ENCODE data around the gene ANKRD55. TPM values are rescaled to one million over a fixed set of nuclear protein-coding genes. Genes with fewer than 3 reads are reported as not detected.

The ANKRD55 gene
- total and polyA plus RNA-seq, 9 of the 15 experiments (the other 6 are each of a cell fraction or from before 2014, with no cell fraction given) = 3.4 to 10.6 (median 6.5) TPM

DNA sequence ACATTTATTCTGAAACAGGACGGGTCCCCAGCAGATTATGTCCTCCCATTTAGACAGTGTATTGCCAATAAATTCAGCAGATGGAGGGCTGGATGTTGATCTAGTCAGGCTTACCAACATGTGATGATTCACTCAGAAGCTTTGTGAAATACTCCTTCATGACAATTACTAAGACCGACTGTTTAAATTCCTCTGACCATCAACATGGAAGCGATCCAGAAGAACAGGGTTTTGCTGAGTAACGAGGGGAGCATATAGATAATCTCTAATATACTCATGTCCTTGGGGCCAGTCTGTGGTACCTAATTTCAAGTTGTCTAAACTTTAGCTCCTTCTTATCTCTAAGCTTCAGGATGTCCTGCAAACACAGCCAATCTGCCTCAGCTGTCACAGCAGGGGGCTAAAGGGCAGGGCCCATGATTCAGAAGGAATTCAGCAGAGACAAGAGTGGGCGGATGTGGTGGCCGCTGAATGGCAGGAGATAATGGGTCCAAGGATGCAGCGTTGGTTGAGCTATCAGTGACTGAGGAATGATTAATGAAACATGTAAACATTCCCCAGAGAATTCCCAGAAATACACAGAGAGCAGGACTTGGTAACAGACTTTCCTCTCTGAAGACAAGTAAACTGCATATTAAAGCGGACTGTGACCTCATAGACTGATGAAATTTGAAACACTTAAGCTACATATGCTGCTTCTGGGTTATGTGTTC, 109.4 kb downstream of the ANKRD55 start (continued):
- TF ChIP-seq, protein P1, sequence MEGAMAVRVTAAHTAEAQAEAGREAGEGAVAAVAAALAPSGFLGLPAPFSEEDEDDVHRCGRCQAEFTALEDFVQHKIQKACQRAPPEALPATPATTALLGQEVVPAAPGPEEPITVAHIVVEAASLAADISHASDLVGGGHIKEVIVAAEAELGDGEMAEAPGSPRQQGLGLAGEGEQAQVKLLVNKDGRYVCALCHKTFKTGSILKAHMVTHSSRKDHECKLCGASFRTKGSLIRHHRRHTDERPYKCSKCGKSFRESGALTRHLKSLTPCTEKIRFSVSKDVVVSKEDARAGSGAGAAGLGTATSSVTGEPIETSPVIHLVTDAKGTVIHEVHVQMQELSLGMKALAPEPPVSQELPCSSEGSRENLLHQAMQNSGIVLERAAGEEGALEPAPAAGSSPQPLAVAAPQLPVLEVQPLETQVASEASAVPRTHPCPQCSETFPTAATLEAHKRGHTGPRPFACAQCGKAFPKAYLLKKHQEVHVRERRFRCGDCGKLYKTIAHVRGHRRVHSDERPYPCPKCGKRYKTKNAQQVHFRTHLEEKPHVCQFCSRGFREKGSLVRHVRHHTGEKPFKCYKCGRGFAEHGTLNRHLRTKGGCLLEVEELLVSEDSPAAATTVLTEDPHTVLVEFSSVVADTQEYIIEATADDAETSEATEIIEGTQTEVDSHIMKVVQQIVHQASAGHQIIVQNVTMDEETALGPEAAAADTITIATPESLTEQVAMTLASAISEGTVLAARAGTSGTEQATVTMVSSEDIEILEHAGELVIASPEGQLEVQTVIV (CRISPR knock-in tag; IDR thresholded peaks at IDR 0.05; ENCODE audit: borderline replicate concordance) = no peak
- TF ChIP-seq PHB2 (IDR thresholded peaks at IDR 0.05; ENCODE audit: low read depth) = peak; percentile 97
- TF ChIP-seq, protein P2, sequence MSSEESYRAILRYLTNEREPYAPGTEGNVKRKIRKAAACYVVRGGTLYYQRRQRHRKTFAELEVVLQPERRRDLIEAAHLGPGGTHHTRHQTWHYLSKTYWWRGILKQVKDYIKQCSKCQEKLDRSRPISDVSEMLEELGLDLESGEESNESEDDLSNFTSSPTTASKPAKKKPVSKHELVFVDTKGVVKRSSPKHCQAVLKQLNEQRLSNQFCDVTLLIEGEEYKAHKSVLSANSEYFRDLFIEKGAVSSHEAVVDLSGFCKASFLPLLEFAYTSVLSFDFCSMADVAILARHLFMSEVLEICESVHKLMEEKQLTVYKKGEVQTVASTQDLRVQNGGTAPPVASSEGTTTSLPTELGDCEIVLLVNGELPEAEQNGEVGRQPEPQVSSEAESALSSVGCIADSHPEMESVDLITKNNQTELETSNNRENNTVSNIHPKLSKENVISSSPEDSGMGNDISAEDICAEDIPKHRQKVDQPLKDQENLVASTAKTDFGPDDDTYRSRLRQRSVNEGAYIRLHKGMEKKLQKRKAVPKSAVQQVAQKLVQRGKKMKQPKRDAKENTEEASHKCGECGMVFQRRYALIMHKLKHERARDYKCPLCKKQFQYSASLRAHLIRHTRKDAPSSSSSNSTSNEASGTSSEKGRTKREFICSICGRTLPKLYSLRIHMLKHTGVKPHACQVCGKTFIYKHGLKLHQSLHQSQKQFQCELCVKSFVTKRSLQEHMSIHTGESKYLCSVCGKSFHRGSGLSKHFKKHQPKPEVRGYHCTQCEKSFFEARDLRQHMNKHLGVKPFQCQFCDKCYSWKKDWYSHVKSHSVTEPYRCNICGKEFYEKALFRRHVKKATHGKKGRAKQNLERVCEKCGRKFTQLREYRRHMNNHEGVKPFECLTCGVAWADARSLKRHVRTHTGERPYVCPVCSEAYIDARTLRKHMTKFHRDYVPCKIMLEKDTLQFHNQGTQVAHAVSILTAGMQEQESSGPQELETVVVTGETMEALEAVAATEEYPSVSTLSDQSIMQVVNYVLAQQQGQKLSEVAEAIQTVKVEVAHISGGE (CRISPR knock-in tag; IDR thresholded peaks at IDR 0.05) = peak in 1 of 3 experiments; percentile 89; a peak in 2 of 6 replicates
- no peak for TF ChIP-seq ZNF717 (CRISPR knock-in tag; IDR thresholded peaks at IDR 0.05)
- peak; percentile 94; the same call in 1 of the 2 replicates for TF ChIP-seq ZNF644 (tag; IDR thresholded peaks at IDR 0.05; ENCODE audit: low read depth)
- TF ChIP-seq KLF1 (tag; IDR thresholded peaks at IDR 0.05) = peak; percentile 95
- TF ChIP-seq PHB (CRISPR knock-in tag; IDR thresholded peaks at IDR 0.05) = no peak
- TF ChIP-seq TCFL5 (CRISPR knock-in tag; conservative IDR thresholded peaks at IDR 0.05) = peak; percentile 76; the same call in 1 of the 2 replicates
- TF ChIP-seq ZNF143 (CRISPR knock-in tag; IDR thresholded peaks at IDR 0.05) = no peak
- TF ChIP-seq, protein P3, sequence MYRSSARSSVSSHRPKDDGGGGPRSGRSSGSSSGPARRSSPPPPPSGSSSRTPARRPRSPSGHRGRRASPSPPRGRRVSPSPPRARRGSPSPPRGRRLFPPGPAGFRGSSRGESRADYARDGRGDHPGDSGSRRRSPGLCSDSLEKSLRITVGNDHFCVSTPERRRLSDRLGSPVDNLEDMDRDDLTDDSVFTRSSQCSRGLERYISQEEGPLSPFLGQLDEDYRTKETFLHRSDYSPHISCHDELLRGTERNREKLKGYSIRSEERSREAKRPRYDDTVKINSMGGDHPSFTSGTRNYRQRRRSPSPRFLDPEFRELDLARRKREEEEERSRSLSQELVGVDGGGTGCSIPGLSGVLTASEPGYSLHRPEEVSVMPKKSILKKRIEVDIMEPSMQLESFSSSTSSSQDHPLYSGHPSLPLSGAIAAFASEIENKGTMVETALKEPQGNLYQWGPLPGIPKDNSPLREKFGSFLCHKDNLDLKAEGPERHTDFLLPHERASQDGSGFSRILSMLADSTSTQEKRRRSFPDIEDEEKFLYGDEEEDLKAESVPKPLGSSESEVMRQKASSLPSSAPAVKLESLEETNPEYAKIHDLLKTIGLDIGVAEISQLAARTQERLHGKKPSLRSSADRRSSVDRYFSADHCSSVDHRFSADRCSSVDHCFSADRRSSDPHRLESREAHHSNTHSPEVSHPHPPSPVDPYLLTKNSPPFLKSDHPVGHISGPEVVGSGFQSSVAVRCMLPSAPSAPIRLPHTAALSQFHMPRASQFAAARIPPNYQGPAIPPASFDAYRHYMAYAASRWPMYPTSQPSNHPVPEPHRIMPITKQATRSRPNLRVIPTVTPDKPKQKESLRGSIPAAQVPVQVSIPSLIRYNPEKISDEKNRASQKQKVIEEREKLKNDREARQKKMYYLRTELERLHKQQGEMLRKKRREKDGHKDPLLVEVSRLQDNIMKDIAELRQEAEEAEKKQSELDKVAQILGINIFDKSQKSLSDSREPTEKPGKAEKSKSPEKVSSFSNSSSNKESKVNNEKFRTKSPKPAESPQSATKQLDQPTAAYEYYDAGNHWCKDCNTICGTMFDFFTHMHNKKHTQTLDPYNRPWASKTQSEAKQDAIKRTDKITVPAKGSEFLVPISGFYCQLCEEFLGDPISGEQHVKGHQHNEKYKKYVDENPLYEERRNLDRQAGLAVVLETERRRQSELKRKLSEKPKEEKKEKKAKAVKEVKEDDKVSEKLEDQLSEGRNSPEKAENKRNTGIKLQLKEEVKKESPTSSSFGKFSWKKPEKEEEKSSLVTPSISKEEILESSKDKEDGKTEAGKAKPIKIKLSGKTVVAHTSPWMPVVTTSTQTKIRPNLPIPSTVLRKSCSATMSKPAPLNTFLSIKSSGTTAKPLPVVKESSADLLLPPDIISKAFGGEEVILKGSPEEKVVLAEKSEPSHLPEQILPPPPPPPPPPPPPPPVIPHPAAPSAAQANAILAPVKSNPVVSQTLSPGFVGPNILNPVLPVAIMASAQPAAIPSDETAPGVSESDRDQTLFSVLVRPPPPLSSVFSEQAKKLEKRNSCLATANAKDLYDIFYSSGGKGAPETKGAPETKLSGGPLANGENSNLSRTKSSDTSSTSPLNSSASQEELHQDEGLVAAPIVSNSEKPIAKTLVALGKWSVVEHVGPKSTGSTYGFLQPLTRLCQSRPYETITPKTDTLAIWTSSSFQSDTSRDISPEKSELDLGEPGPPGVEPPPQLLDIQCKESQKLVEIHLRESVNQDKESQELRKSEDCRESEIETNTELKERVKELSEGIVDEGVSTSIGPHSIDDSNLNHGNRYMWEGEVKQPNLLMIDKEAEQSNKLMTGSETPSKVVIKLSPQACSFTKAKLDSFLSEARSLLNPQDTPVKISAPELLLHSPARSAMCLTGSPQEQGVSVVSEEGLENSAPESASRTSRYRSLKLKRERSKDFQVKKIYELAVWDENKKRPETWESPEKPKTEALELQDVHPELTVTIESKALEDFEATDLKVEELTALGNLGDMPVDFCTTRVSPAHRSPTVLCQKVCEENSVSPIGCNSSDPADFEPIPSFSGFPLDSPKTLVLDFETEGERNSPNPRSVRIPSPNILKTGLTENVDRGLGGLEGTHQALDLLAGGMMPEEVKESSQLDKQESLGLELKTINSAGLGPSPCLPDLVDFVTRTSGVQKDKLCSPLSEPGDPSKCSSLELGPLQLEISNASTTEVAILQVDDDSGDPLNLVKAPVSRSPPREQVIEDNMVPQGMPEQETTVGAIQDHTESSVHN (IDR thresholded peaks at IDR 0.05; ENCODE audit: borderline replicate concordance in 1 of 2, low read depth in 1 of 2) = peak in 1 of 2 experiments; percentile 97; a peak in 2 of 4 replicates

Data from K562 (cell line).